Natural killer cell (primary cell): ENCODE results near the gene CD3G. TPM values are rescaled to one million over a fixed set of nuclear protein-coding genes. Genes with fewer than 3 reads are reported as not detected.
"Not testable (repeated sequence)": the region's sequence is repeated elsewhere in the genome, so short reads cannot be mapped to it uniquely, and the experiment has no call there.

ENCODE experiments used
- ATAC-seq, 3 donors: fragments of 150-1000 bp in 2 of 3; fragments of 200-7000 bp in 1 of 3; cut with Tn5 transposase; 1 replicate in 1 of 3; 2 replicates in 2 of 3; pipeline ENCODE4 v1.10.0; 2021; ENCODE audit warnings: mild to moderate bottlenecking in 2 of 3, moderate library complexity in 2 of 3
- DNase-seq, 2 donors: peaks; one replicate each; pipeline versions ENCODE4 v3.0.0 to v3.0.0-alpha.2; 2013 to 2021; ENCODE audit warnings: mixed read lengths in 1 of 2
- H3K27ac ChIP-seq: one replicate; pipeline ENCODE4 v1.5.1; 2013; ENCODE audit warnings: mild to moderate bottlenecking, low read length
- H3K27me3 ChIP-seq: one replicate; pipeline ENCODE4 v1.6.1; 2013; ENCODE audit warnings: low read length; ENCODE audit not compliant: control insufficient read depth, insufficient read depth
- H3K36me3 ChIP-seq: one replicate; pipeline ENCODE4 v1.6.1; 2013; ENCODE audit warnings: low read length; ENCODE audit not compliant: control insufficient read depth, insufficient read depth
- H3K4me1 ChIP-seq: one replicate; pipeline ENCODE4 v1.6.1; 2013; ENCODE audit warnings: low read length; ENCODE audit not compliant: control insufficient read depth, insufficient read depth
- H3K4me3 ChIP-seq: one replicate; pipeline ENCODE4 v1.5.1; 2013; ENCODE audit warnings: low read length
- H3K9me3 ChIP-seq: one replicate; pipeline ENCODE4 v1.6.1; 2013; ENCODE audit warnings: low read length; ENCODE audit not compliant: control insufficient read depth, insufficient read depth
- H3K27ac Mint-ChIP-seq, 2 donors: one replicate each; pipeline ENCODE4 v1.8.0; 2022; ENCODE audit warnings: mild to moderate bottlenecking in 2 of 2, mixed read lengths in 2 of 2, moderate library complexity in 1 of 2
- H3K27me3 Mint-ChIP-seq, 2 donors: one replicate each; pipeline ENCODE4 v1.8.0; 2022; ENCODE audit warnings: low read depth in 2 of 2, mixed read lengths in 2 of 2
- H3K36me3 Mint-ChIP-seq: one replicate; pipeline ENCODE4 v1.8.0; 2022; ENCODE audit warnings: mixed read lengths
- H3K4me1 Mint-ChIP-seq, 2 donors: one replicate each; pipeline ENCODE4 v1.8.0; 2022; ENCODE audit warnings: mixed read lengths in 2 of 2
- H3K4me3 Mint-ChIP-seq: one replicate; pipeline ENCODE4 v1.8.0; 2022; ENCODE audit warnings: mild to moderate bottlenecking, moderate library complexity, mixed read lengths
- H3K9me3 Mint-ChIP-seq, 2 donors: one replicate each; pipeline ENCODE4 v1.8.0; 2022; ENCODE audit warnings: mixed read lengths in 2 of 2
- CTCF ChIP-seq: fragments of 200-600 bp; IDR thresholded peaks from one replicate; pipeline ENCODE4 v1.8.0; 2022; ENCODE audit warnings: antibody characterized with exemption
- WGBS: methylation state at CpG from one replicate; pipeline ENCODE4 v1.1.7; 2013; ENCODE audit warnings: missing lambda C conversion rate; ENCODE audit not compliant: insufficient coverage; 5-methylcytosine and 5-hydroxymethylcytosine counted together
- intact Hi-C: fragments of 100-400 bp; cut with micrococcal nuclease; formaldehyde crosslinking; loops from one replicate; pipeline ENCODE4 v1.14.2; 2022
- total RNA-seq, 4 donors: library from RNA; stranded (reverse); fragments of 120-200 nt in 1 of 4; gene quantifications; one replicate each; pipeline versions ENCODE4 v1.2.3 to v1.2.4, GENCODE V29; 2013 to 2022

The CD3G gene
- total RNA-seq, 3 donors from 2014 or later (not counting 1 experiment from before 2014, with no cell fraction given) = 7.6 to 52.1 (median 8.2) TPM

- no peaks in the 10 kb centered on the region for H3K27me3 Mint-ChIP-seq
- Histone ChIP-seq H3K4me3 (peak within 1 kb of the TSS; percentile 77), H3K9me3 (no peaks in the 10 kb centered on the region), H3K27ac (peak within 1 kb of the TSS; percentile 86), H3K4me1 (peaks cover 15% of the 10 kb centered on the region), H3K27me3 (no peaks in the 10 kb centered on the region), H3K36me3 (peaks cover 12% of the 10 kb centered on the region)
- peaks cover 10% of the 10 kb centered on the region for H3K36me3 Mint-ChIP-seq
- under 1% methylated on average over 51 of the region's 51 CpGs for WGBS
- ATAC-seq (peak; percentile 81 to 84 (median 83)), DNase-seq (peak; percentile 83 to 98)
- intact Hi-C loops = loop anchor here (1.0 kb wide), 3 partner anchors 37 to 87 kb away; partner anchors contain the start of gene UBE4A
- H3K9me3 Mint-ChIP-seq = no peaks in the 10 kb centered on the region
- H3K4me3 Mint-ChIP-seq = peak within 1 kb of the TSS; percentile 100
- peak within 1 kb of the TSS; percentile 99 for H3K27ac Mint-ChIP-seq
- peaks cover 43 to 50% of the 10 kb centered on the region in 2 donors for H3K4me1 Mint-ChIP-seq
- no peak for TF ChIP-seq CTCF
Observed at GRCh38 chr11:118401151-118401879, 57.2 kb downstream of the CD3G start, which contains the start of gene ATP5MG. ATP5MG (plus strand) TSS chr11:118401606; CDS start chr11:118401666, 60 bp downstream.

- no peaks in the 10 kb centered on the region for H3K27me3 Mint-ChIP-seq
- H3K9me3 ChIP-seq = no peaks in the 10 kb centered on the region
- H3K36me3 ChIP-seq = peaks cover 12% of the 10 kb centered on the region
- H3K4me1 ChIP-seq = peaks cover 15% of the 10 kb centered on the region
- intact Hi-C loops = loop anchor here (1.0 kb wide), 3 partner anchors 36 to 86 kb away; partner anchors contain the start of gene UBE4A
- H3K4me1 Mint-ChIP-seq = peaks cover 50 to 53% of the 10 kb centered on the region in 2 donors
- peak overlapping the region; percentile 99 for H3K27ac Mint-ChIP-seq
- H3K27me3 ChIP-seq = no peaks in the 10 kb centered on the region
- H3K36me3 Mint-ChIP-seq = peaks cover 2% of the 10 kb centered on the region
- WGBS = 1% methylated on average over 20 of the region's 22 CpGs
- peak overlapping the region; percentile 100 for H3K4me3 Mint-ChIP-seq
- no peaks in the 10 kb centered on the region for H3K9me3 Mint-ChIP-seq
- peak overlapping the region; percentile 77 for H3K4me3 ChIP-seq
- TF ChIP-seq CTCF = no peak
- H3K27ac ChIP-seq = peak overlapping the region; percentile 86
- DNase-seq (no peak), ATAC-seq (peak in 1 of 3 donors; percentile 16)
Observed at GRCh38 chr11:118401880-118402590, 57.9 kb downstream of the CD3G start.

- intact Hi-C loops, H3K36me3 Mint-ChIP-seq, H3K27ac ChIP-seq, H3K27me3 ChIP-seq, H3K27me3 Mint-ChIP-seq, DNase-seq, H3K9me3 ChIP-seq, H3K9me3 Mint-ChIP-seq, ATAC-seq: not testable (repeated sequence)
- Mint-ChIP-seq H3K4me3 (peak overlapping the region; percentile 100), H3K27ac (peak overlapping the region; percentile 99), H3K4me1 (peaks cover 50 to 53% of the 10 kb centered on the region in 2 donors)
- Histone ChIP-seq H3K4me1 (peaks cover 15% of the 10 kb centered on the region), H3K36me3 (peaks cover 13% of the 10 kb centered on the region), H3K4me3 (peak overlapping the region; percentile 77)
- 89% methylated on average over 7 of the region's 7 CpGs for WGBS
Observed at GRCh38 chr11:118402594-118402993, 58.5 kb downstream of the CD3G start.

Other genes starting within 250 kb of the CD3G start
- gene SCN4B, start 191.5 kb upstream of the CD3G start, total RNA-seq = under 1 TPM in 1 of 3 donors, not detected in 2; 0.33 TPM
- gene SCN2B, start 167.7 kb upstream of the CD3G start, total RNA-seq = not detected
- 10 to 100 TPM in 2 of 3 donors, 1 to 10 TPM in 1; 7.1 to 27.8 (median 12.8) TPM for gene JAML, start 119.3 kb upstream of the CD3G start, total RNA-seq
- 1 to 10 TPM; 6.3 to 7.5 (median 6.7) TPM for gene MPZL3, start 92.0 kb upstream of the CD3G start, total RNA-seq
- under 1 TPM in 2 of 3 donors, not detected in 1; 0.49 to 0.58 TPM for gene MPZL2, start 80.0 kb upstream of the CD3G start, total RNA-seq
- 100 to 1,000 TPM in 2 of 3 donors, 10 to 100 TPM in 1; 31.6 to 322 (median 155) TPM for gene CD3E, start 39.6 kb upstream of the CD3G start, total RNA-seq
- 10 to 100 TPM; 11.6 to 84.1 (median 12.0) TPM for gene CD3D, start 1.6 kb upstream of the CD3G start, total RNA-seq
- gene UBE4A, start 15.3 kb downstream of the CD3G start, total RNA-seq = 10 to 100 TPM; 35.1 to 43.9 (median 37.0) TPM
- 100 to 1,000 TPM in 2 of 3 donors, 10 to 100 TPM in 1; 90.3 to 135 (median 107) TPM for gene ATP5MG, start 57.3 kb downstream of the CD3G start, total RNA-seq
- gene KMT2A, start 92.1 kb downstream of the CD3G start, total RNA-seq = 100 to 1,000 TPM; 146 to 176 (median 157) TPM
- gene TTC36, start 183.1 kb downstream of the CD3G start, total RNA-seq = under 1 TPM in 1 of 3 donors, not detected in 2; 0.43 TPM
- gene TMEM25, start 186.8 kb downstream of the CD3G start, total RNA-seq = 10 to 100 TPM in 1 of 3 donors, 1 to 10 TPM in 2; 4.1 to 11.0 (median 9.3) TPM
- gene IFT46, start 221.6 kb downstream of the CD3G start, total RNA-seq = 1 to 10 TPM; 7.2 to 9.8 (median 8.1) TPM
- 10 to 100 TPM; 72.9 to 88.6 (median 88.4) TPM for gene ARCN1, start 228.1 kb downstream of the CD3G start, total RNA-seq